ENCODE measurements around the gene ARID5A.

Gene ARID5A

GRCh38 chr2:96584017-96584416, 47.5 kb downstream of the ARID5A start:
- Histone ChIP-seq H2AFZ (ENCODE audit: low read length) (no peak overlapping the region), H3F3A (ENCODE audit: low read depth) (no peaks in the 10 kb centered on the region), H3K9me2 (replicated peaks; ENCODE audit: low read depth, low read length) (no peaks in the 10 kb centered on the region)

GRCh38 chr2:96587843-96588242, 51.3 kb downstream of the ARID5A start:
- no peaks in the 10 kb centered on the region for H4K20me1 ChIP-seq (ENCODE audit: insufficient read depth, low read length, poor library complexity, severe bottlenecking)
- no peak overlapping the region for H3K4me3 ChIP-seq (ENCODE audit: low read length, poor library complexity, severe bottlenecking)
- no peak overlapping the region for H3K9ac ChIP-seq (ENCODE audit: low read depth, low read length, poor library complexity, severe bottlenecking)
- no peak overlapping the region for H3K4me2 ChIP-seq (ENCODE audit: low read depth, low read length, poor library complexity, severe bottlenecking)
- TF ChIP-seq EZH2phosphoT487 (IDR thresholded peaks at IDR 0.05; ENCODE audit: borderline replicate concordance): no peak
- TF ChIP-seq, protein P1, sequence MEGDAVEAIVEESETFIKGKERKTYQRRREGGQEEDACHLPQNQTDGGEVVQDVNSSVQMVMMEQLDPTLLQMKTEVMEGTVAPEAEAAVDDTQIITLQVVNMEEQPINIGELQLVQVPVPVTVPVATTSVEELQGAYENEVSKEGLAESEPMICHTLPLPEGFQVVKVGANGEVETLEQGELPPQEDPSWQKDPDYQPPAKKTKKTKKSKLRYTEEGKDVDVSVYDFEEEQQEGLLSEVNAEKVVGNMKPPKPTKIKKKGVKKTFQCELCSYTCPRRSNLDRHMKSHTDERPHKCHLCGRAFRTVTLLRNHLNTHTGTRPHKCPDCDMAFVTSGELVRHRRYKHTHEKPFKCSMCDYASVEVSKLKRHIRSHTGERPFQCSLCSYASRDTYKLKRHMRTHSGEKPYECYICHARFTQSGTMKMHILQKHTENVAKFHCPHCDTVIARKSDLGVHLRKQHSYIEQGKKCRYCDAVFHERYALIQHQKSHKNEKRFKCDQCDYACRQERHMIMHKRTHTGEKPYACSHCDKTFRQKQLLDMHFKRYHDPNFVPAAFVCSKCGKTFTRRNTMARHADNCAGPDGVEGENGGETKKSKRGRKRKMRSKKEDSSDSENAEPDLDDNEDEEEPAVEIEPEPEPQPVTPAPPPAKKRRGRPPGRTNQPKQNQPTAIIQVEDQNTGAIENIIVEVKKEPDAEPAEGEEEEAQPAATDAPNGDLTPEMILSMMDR (conservative IDR thresholded peaks at IDR 0.05; ENCODE audit: low read length): no peak
- H3K36me3 ChIP-seq (ENCODE audit: insufficient read depth, low read length): peaks cover 15% of the 10 kb centered on the region
- no peaks in the 10 kb centered on the region for H3K79me2 ChIP-seq (ENCODE audit: insufficient read depth, low read length)
- H3K27me3 ChIP-seq (ENCODE audit: insufficient read depth, low read length, poor library complexity, severe bottlenecking): no peaks in the 10 kb centered on the region
- no peaks in the 10 kb centered on the region for H3F3A ChIP-seq (ENCODE audit: low read depth)
- no peaks in the 10 kb centered on the region for H3K4me1 ChIP-seq (ENCODE audit: insufficient read depth, low read length, poor library complexity, severe bottlenecking)
- H3K9me2 ChIP-seq (replicated peaks; ENCODE audit: low read depth, low read length): no peaks in the 10 kb centered on the region
- no peak overlapping the region for H2AFZ ChIP-seq (ENCODE audit: low read length)
- no peaks in the 10 kb centered on the region for H3K9me3 ChIP-seq (ENCODE audit: insufficient read depth, low read depth, low read length)

More at GRCh38 chr2:96584017-96584416, 47.5 kb downstream of the ARID5A start:
- Histone ChIP-seq H3K4me1 (ENCODE audit: insufficient read depth, low read length, poor library complexity, severe bottlenecking) (no peaks in the 10 kb centered on the region), H3K4me3 (ENCODE audit: low read length, poor library complexity, severe bottlenecking) (no peak overlapping the region), H3K9ac (ENCODE audit: low read depth, low read length, poor library complexity, severe bottlenecking) (no peak overlapping the region), H3K27me3 (ENCODE audit: insufficient read depth, low read length, poor library complexity, severe bottlenecking) (no peaks in the 10 kb centered on the region), H4K20me1 (ENCODE audit: insufficient read depth, low read length, poor library complexity, severe bottlenecking) (no peaks in the 10 kb centered on the region), H3K4me2 (ENCODE audit: low read depth, low read length, poor library complexity, severe bottlenecking) (no peak overlapping the region), H3K79me2 (ENCODE audit: insufficient read depth, low read length) (no peaks in the 10 kb centered on the region), H3K9me3 (ENCODE audit: insufficient read depth, low read depth, low read length) (no peaks in the 10 kb centered on the region), H3K36me3 (ENCODE audit: insufficient read depth, low read length) (no peaks in the 10 kb centered on the region; the same call in 1 of the 2 replicates)
- no peak for TF ChIP-seq EZH2phosphoT487 (IDR thresholded peaks at IDR 0.05; ENCODE audit: borderline replicate concordance)
- TF ChIP-seq, protein P1 (conservative IDR thresholded peaks at IDR 0.05; ENCODE audit: low read length): no peak

GRCh38 chr2:96591054-96591453, 54.5 kb downstream of the ARID5A start:
- Histone ChIP-seq H3K4me1 (ENCODE audit: insufficient read depth, low read length, poor library complexity, severe bottlenecking) (peaks cover 16% of the 10 kb centered on the region), H3K36me3 (ENCODE audit: insufficient read depth, low read length) (peaks cover 45% of the 10 kb centered on the region), H3K9ac (ENCODE audit: low read depth, low read length, poor library complexity, severe bottlenecking) (no peak overlapping the region), H3K9me2 (replicated peaks; ENCODE audit: low read depth, low read length) (no peaks in the 10 kb centered on the region), H3F3A (ENCODE audit: low read depth) (0 out of 2 replicates have a peak, but pooled peaks cover 5% of the 10 kb centered on the region), H2AFZ (ENCODE audit: low read length) (no peak overlapping the region), H3K4me3 (ENCODE audit: low read length, poor library complexity, severe bottlenecking) (no peak overlapping the region), H3K27me3 (ENCODE audit: insufficient read depth, low read length, poor library complexity, severe bottlenecking) (no peaks in the 10 kb centered on the region), H3K79me2 (ENCODE audit: insufficient read depth, low read length) (no peaks in the 10 kb centered on the region), H4K20me1 (ENCODE audit: insufficient read depth, low read length, poor library complexity, severe bottlenecking) (no peaks in the 10 kb centered on the region), H3K9me3 (ENCODE audit: insufficient read depth, low read depth, low read length) (no peaks in the 10 kb centered on the region), H3K4me2 (ENCODE audit: low read depth, low read length, poor library complexity, severe bottlenecking) (no peak overlapping the region)
- TF ChIP-seq EZH2phosphoT487 (IDR thresholded peaks at IDR 0.05; ENCODE audit: borderline replicate concordance): no peak
- TF ChIP-seq, protein P1 (conservative IDR thresholded peaks at IDR 0.05; ENCODE audit: low read length): no peak
